Measurements from ENCODE around the gene FLII.

Gene FLII

DNA sequence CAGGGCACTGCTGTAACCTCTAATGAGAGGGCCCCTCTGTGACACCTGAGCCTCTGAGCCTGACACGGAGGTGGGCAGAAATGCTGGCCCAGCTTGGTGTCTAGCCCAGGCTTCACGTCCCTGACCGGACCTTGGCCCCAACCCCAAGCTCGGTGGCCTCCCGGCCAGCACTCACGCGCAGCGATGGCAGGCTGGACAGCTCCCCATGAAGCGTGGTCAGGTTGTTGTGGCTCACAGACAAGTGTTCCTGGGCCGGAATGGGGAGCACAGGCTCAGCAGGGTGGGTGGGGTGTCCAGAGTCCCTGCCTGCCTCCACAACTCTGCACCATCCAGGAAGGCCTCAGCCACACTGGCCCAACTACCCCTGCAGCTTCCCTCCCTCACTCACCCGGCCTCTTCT lies 2.2 kb downstream of the FLII start:
- no peak overlapping the region for H3K4me3 ChIP-seq (ENCODE audit: low read depth, low read length)
- POLR2A ChIA-PET = interaction anchor here (1.7 kb wide), 1 partner anchor 12 kb away, joined by 5 read pairs; no protein-coding TSS in a partner anchor
- DNase-seq (ENCODE audit: low read depth, low spot score) = no peak
- TF ChIP-seq, protein P1, sequence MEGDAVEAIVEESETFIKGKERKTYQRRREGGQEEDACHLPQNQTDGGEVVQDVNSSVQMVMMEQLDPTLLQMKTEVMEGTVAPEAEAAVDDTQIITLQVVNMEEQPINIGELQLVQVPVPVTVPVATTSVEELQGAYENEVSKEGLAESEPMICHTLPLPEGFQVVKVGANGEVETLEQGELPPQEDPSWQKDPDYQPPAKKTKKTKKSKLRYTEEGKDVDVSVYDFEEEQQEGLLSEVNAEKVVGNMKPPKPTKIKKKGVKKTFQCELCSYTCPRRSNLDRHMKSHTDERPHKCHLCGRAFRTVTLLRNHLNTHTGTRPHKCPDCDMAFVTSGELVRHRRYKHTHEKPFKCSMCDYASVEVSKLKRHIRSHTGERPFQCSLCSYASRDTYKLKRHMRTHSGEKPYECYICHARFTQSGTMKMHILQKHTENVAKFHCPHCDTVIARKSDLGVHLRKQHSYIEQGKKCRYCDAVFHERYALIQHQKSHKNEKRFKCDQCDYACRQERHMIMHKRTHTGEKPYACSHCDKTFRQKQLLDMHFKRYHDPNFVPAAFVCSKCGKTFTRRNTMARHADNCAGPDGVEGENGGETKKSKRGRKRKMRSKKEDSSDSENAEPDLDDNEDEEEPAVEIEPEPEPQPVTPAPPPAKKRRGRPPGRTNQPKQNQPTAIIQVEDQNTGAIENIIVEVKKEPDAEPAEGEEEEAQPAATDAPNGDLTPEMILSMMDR (IDR thresholded peaks at IDR 0.05; ENCODE audit: insufficient read depth, low read length, missing control alignments) = no peak
- CTCF ChIA-PET = interaction anchor here (0.7 to 1.2 kb wide), 2 partner anchors 8 to 36 kb away, joined by 3 to 6 read pairs; no protein-coding TSS in a partner anchor

DNA sequence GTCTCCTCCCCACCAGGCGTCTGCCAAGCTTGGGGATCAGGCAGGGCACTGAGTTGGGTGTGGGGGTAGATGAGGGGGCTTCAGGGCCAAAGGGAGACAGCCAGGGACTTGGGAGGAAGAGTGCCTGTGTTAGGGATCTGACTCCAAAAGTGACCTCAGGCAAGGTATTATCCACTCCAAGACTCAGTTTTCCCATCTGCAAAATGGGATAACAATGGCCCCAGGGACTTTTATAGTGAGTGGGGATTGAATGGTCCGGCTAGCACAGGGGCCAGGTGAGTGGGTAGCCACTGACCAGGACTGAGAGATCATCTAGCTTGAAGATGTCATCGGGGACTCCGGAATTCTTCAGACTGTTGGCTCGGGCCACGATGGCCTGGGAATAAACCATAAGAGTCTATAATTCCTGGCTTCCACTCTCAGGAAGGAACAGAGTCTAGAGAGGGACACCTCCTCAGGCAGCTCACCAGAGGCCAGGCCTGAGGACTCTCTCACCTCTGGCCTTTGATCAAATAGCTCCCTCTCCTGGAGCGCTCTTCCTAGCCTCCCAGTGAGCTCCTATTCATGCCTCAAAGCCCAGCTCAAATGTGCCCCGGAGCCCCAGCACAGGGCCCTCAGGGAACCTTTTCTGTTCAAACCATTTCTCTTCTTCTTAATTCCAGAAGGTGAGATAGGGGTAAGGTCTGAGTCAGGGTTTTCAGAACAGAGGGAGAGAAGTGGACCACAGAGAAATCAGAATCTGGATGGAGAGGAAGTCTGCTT lies 3.5 kb downstream of the FLII start:
- ChIA-PET CTCF (interaction anchor here (1.2 kb wide), 1 partner anchor 20 kb away, joined by 3 read pairs; no protein-coding TSS in a partner anchor), POLR2A (interaction anchor here (1.7 kb wide), 1 partner anchor 11 kb away, joined by 5 read pairs; no protein-coding TSS in a partner anchor)
- DNase-seq (ENCODE audit: low read depth, low spot score) = no peak
- H3K4me3 ChIP-seq (ENCODE audit: low read depth, low read length) = no peak overlapping the region
- TF ChIP-seq, protein P1 (IDR thresholded peaks at IDR 0.05; ENCODE audit: insufficient read depth, low read length, missing control alignments) = no peak

DNA sequence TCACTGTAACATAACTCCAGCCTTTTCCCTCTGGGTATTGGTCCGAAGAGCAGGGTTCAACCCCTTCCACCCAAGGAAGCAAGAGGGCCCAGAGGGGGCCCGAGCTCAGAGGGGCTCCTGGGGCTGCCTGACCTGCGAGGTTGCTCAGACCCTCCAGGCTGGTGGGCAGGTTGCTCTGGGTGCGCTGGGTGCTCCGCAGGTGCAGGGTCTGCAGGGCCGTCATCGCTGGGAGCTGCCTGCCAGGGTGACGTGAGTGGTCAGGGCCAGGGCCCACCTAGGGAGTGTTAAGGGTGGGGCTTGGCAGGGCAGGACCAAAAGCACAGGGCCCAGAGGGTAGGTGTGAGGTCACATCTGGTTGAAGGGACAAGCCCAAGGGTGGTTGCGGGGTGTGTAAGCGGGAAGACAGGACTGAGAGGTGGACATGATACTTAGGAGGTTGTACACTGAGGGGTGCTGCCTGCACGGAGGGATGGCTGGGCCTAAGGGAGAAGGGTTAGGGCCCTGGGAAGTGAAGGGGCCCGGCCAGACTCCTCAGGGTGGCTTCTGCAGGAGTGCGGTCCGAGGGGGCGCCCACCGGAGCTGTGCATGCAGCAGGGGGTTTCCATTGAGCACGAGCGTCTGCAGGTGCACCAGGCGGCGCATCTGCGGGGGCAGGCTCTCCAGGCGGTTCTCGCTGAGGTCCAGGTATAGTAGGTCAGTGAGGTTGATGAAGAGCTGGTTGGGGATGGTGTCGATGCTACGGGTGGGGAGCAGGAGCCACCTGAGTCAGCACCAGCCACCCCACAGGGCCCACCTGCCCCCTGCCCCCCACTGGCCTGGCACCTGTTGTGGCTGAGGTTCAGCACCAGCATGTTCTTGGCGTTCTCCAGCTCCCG lies 4.4 kb downstream of the FLII start:
- POLR2A ChIA-PET = no interaction called here
- CTCF ChIA-PET = interaction anchor here (0.7 to 1.2 kb wide), 2 partner anchors 19 to 20 kb away, joined by 3 read pairs; no protein-coding TSS in a partner anchor
- TF ChIP-seq, protein P1 (IDR thresholded peaks at IDR 0.05; ENCODE audit: insufficient read depth, low read length, missing control alignments) = no peak
- H3K4me3 ChIP-seq (ENCODE audit: low read depth, low read length) = no peak overlapping the region
- no peak for DNase-seq (ENCODE audit: low read depth, low spot score)

DNA sequence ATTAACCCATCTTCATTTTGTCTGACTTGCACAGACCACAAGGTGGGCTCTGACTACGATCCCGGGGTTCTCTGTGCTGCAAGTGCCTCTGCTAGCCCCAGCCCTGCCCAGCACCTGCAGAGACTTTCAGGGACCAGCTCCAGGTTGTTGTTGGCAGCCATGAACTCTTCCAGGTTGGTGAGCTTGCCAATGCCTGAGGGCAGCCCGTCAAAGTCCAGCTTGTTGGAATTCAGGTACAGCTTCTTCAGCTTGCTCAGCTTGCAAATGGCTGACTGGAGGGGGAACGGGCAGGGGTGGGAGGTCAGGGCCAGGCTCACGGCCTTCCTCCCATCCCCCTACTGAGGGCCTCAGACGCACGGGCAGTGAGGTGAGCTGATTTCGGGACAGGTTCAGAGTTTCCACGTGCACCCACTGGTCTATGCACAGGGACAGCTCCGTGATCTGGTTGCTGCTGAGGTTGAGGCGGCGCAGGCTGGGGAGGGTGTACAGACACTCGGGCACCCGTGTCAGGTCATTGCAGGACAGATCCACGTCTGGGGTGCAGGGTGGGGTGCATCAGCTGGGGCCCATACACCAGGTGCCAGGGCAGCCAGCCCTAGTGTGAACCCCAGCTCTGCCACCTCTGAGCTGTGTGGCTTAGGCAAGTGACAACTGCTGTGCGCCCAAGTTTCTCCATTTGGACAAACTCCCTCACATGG lies 5.2 kb downstream of the FLII start:
- CTCF ChIA-PET = interaction anchor here (0.7 kb wide), 1 partner anchor 21 kb away, joined by 3 read pairs; no protein-coding TSS in a partner anchor
- TF ChIP-seq, protein P1 (IDR thresholded peaks at IDR 0.05; ENCODE audit: insufficient read depth, low read length, missing control alignments) = no peak
- POLR2A ChIA-PET = no interaction called here
- H3K4me3 ChIP-seq (ENCODE audit: low read depth, low read length) = no peak overlapping the region
- DNase-seq (ENCODE audit: low read depth, low spot score) = no peak

DNA sequence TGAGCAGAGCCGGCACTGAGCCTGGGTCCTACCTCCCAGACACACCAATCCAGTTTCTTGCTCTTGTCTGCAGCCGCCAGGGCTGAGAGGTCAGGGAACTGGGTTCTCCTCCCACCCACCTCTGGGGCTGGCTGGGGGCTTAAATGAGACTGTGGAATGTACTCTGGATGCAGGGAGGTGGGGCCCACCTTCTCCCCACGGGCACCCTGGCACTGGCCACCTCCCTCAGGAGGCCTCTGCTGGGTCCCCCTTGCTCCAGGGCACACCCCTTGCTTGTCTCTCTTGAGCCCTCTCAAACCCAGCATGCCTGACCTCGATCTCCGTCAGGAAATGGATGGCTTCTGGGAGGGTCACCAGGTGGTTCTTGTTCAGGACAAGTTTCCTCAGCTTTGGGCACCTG lies 6.4 kb downstream of the FLII start:
- ChIA-PET POLR2A (no interaction called here), CTCF (no interaction called here)
- no peak for DNase-seq (ENCODE audit: low read depth, low spot score)
- TF ChIP-seq, protein P1 (IDR thresholded peaks at IDR 0.05; ENCODE audit: insufficient read depth, low read length, missing control alignments) = no peak
- H3K4me3 ChIP-seq (ENCODE audit: low read depth, low read length) = no peak overlapping the region

Measured in AG04449 (cell line).